Stomach (tissue), 9 donors: Measurements from ENCODE around the gene USP35. TPM values are rescaled to one million over a fixed set of nuclear protein-coding genes. Genes with fewer than 3 reads are reported as not detected.

Source experiments
- DNase-seq, 2 donors: peaks; one replicate each; pipeline versions ENCODE4 v3.0.0 to v3.0.0-alpha.2; 2013 to 2019
- H3K27ac ChIP-seq, 5 donors: fragments of 200-600 bp in 4 of 5; sonication (generic) in 4 of 5; one replicate each; pipeline ENCODE4 v1.5.1; 2013 to 2019; ENCODE audit warnings: mild to moderate bottlenecking in 1 of 5, moderate library complexity in 1 of 5
- H3K27me3 ChIP-seq, 3 donors: fragments of 200-600 bp; sonication (generic); one replicate each; pipeline ENCODE4 v1.5.1; 2017 to 2019; ENCODE audit warnings: mixed run types in 1 of 3
- H3K36me3 ChIP-seq, 4 donors: fragments of 200-600 bp; sonication (generic); 1 replicate in 3 of 4; 2 replicates in 1 of 4; pipeline ENCODE4 v1.5.1; 2016 to 2019
- H3K4me1 ChIP-seq, 4 donors: fragments of 200-600 bp; sonication (generic); one replicate each; pipeline ENCODE4 v1.5.1; 2016 to 2019
- H3K4me3 ChIP-seq, 4 donors: fragments of 200-600 bp; sonication (generic) in 3 of 4; one replicate each; pipeline ENCODE4 v1.5.1; 2016 to 2019; ENCODE audit warnings: mild to moderate bottlenecking in 1 of 4
- H3K9me3 ChIP-seq, 4 donors: fragments of 200-600 bp; sonication (generic); one replicate each; pipeline ENCODE4 v1.5.1; 2016 to 2019
- EP300 ChIP-seq: sonication (generic); formaldehyde crosslinking; IDR thresholded peaks from one replicate; pipeline ENCODE4 v1.6.1; 2017; ENCODE audit warnings: antibody characterized with exemption
- POLR2A ChIP-seq, 4 donors: fragments of 450-650 bp; IDR thresholded peaks; one replicate each; pipeline ENCODE4 v1.6.1; 2016; ENCODE audit warnings: antibody characterized with exemption in 4 of 4, control low read depth in 2 of 4, mild to moderate bottlenecking in 1 of 4, moderate library complexity in 1 of 4
- POLR2AphosphoS5 ChIP-seq, 3 donors: sonication (generic); formaldehyde crosslinking; IDR thresholded peaks; one replicate each; pipeline ENCODE4 v1.6.1; 2016; ENCODE audit warnings: antibody characterized with exemption in 3 of 3
- WGBS, 5 donors: extraction: QIAGEN DNeasy Blood & Tissue Kit in 3 of 5; methylation state at CpG; one replicate each; pipeline versions ENCODE4 v1.1.5 to v1.1.7; 2013 to 2018; 5-methylcytosine and 5-hydroxymethylcytosine counted together
- intact Hi-C: fragments of 100-400 bp; cut with DNase I; formaldehyde crosslinking; loops from one replicate; pipeline ENCODE4 v1.15.1; 2023; ENCODE audit warnings: low total_unique reads
- polyA plus RNA-seq, 3 donors: library from polyadenylated mRNA; stranded (reverse); fragments of 200-250 nt; gene quantifications; one replicate each; pipeline ENCODE4 v1.2.3, GENCODE V29; 2013
- total RNA-seq, 5 donors: library from RNA; depleted of rRNA; stranded (reverse); fragments of >200 nt; gene quantifications; one replicate each; pipeline versions ENCODE4 v1.1.0 to v1.2.3, GENCODE V29; 2014 to 2016
- TF ChIP-seq, protein P1 (sequence below), 7 experiments: fragments of 450-650 bp in 4 of 7; fragments of 200-600 bp in 3 of 7; sonication (generic) in 3 of 7; IDR thresholded peaks; one replicate each; pipeline ENCODE4 v1.5.1; 2016 to 2019; ENCODE audit warnings: antibody characterized with exemption in 7 of 7, control low read depth in 2 of 7, mild to moderate bottlenecking in 1 of 7
- donor health status: healthy with polysubstance abuse.
- donor health status: Bipolar disorder and iron deficiency.
- donor health status: healthy.

The USP35 gene
- total and polyA plus RNA-seq, 8 donors, result 0.61 to 68.4 (median 4.9) TPM

DNA sequence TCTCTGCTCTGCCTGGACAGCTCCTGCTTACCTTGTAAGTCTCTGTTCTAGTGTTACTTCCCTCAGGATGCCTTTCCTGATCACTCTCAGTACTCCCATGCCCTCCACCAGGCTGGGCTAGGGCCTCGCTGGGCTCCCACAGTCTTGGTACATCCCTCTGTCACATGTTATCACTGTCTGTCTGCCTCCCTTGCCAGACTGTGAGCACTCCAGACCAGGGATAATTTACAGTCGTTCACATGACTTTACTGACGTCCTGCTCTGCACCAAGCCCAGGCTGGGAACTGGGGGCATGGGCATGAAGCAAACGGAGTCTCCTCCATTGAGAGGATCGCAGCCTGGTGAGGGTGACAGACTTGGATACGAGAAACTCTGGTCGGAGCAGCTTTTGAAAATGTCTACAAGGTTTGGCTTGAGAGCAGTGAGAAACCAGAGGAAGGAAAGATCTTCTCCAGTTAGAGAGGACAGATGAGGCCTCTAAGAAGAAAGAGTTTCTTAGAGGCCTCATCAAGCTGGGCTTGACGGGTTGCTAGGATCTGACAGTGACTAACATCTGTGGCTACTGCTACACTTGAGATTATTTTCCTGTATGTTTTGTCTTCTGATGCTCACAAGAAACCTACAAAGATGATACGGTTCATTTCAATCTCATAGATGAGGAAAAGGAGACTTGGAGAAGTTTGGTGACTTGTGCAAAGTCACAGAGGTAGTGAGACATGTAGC lies 12.5 kb downstream of the USP35 start:
- no peaks in the 10 kb centered on the region for H3K9me3 ChIP-seq
- TF ChIP-seq POLR2A (IDR thresholded peaks at IDR 0.05) (no peak), EP300 (no peak), POLR2AphosphoS5 (IDR thresholded peaks at IDR 0.05) (no peak)
- TF ChIP-seq, protein P1, sequence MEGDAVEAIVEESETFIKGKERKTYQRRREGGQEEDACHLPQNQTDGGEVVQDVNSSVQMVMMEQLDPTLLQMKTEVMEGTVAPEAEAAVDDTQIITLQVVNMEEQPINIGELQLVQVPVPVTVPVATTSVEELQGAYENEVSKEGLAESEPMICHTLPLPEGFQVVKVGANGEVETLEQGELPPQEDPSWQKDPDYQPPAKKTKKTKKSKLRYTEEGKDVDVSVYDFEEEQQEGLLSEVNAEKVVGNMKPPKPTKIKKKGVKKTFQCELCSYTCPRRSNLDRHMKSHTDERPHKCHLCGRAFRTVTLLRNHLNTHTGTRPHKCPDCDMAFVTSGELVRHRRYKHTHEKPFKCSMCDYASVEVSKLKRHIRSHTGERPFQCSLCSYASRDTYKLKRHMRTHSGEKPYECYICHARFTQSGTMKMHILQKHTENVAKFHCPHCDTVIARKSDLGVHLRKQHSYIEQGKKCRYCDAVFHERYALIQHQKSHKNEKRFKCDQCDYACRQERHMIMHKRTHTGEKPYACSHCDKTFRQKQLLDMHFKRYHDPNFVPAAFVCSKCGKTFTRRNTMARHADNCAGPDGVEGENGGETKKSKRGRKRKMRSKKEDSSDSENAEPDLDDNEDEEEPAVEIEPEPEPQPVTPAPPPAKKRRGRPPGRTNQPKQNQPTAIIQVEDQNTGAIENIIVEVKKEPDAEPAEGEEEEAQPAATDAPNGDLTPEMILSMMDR (IDR thresholded peaks at IDR 0.05), result no peak
- intact Hi-C loops, result no loop called here
- no peak for DNase-seq
- no peaks in the 10 kb centered on the region for H3K27me3 ChIP-seq
- peaks cover 7 to 76% (median 65%) of the 10 kb centered on the region in 4 donors for H3K36me3 ChIP-seq
- no peak overlapping the region for H3K4me3 ChIP-seq
- 86 to 90% (median 88%) methylated on average over 9 of the region's 9 CpGs for WGBS, 5 donors
- no peak overlapping the region for H3K27ac ChIP-seq
- H3K4me1 ChIP-seq, result peaks cover 0 to 4% (median 0%) of the 10 kb centered on the region in 4 donors

DNA sequence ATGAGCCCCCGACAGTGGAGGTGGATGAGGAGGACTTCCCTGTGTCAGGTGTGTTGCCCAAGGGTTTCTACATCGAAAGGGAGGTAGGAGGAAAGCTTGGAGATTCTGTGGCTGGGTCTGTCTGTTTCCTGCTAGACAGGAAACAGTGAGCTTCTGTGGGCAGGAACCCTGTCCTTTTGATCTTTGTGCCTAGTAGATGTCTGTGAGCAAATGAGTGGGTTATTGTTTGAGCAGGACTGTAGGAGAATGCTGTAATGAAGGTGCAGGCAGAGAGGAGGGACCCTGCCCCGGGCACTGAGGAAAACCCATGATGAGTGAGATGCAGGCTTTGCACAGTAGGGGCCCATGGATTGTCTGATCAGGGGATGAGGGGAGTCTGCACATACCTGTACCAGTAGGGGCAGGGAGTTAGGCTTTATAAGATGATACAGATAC lies 14.0 kb downstream of the USP35 start:
- peak in 1 of 2 donors; percentile 52 for DNase-seq
- H3K27me3 ChIP-seq, result no peaks in the 10 kb centered on the region
- H3K36me3 ChIP-seq, result peaks cover 7 to 78% (median 69%) of the 10 kb centered on the region in 4 donors
- H3K4me3 ChIP-seq, result no peak overlapping the region
- no peaks in the 10 kb centered on the region for H3K9me3 ChIP-seq
- no peaks in the 10 kb centered on the region for H3K4me1 ChIP-seq
- TF ChIP-seq POLR2A (IDR thresholded peaks at IDR 0.05) (no peak), EP300 (no peak), POLR2AphosphoS5 (IDR thresholded peaks at IDR 0.05) (no peak)
- TF ChIP-seq, protein P1 (IDR thresholded peaks at IDR 0.05), result no peak
- peak overlapping the region in 1 of 5 donors; percentile 2 for H3K27ac ChIP-seq
- intact Hi-C loops, result no loop called here
- WGBS, 5 donors, result 58 to 79% (median 72%) methylated on average over 3 of the region's 3 CpGs

DNA sequence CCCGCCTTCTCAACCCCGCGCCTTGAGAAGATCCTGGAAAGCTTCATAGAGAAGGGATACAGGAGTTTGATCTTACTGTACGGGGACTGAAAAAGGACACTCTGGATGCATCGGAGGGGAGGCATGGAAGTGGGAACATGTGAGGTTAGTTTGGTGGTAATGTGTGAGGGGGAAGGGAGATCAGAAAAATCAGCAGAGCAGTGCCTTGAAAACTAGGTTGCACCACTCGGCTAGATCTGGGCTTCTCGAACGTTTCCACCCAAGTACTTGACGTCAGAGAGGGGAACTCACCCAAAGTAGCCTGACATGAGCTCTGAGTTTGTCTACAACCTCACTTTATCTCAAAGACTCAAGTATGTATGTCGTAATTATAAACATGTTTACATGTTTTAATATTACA lies 14.5 kb downstream of the USP35 start:
- TF ChIP-seq POLR2AphosphoS5 (IDR thresholded peaks at IDR 0.05) (no peak), EP300 (no peak), POLR2A (IDR thresholded peaks at IDR 0.05) (no peak)
- TF ChIP-seq, protein P1 (IDR thresholded peaks at IDR 0.05), result no peak

DNA sequence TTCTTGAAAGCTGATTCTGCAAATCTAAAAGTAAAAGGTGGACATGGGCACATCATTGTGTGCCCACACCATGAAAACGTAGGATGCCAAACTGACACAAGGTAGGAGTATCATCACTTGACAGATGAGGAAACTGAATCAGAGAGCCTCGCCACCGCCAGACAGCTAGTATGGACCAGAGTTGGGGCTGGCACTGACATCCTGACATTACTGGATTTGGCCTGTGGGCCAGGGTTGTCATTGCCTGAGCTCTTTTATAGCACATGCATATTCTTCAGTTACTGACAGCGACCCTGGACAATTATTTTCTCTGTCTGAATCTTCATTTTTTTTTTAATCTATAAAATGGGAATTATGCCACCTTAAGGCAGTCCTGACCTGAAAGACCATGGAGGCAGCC lies 16.5 kb downstream of the USP35 start:
- WGBS, 5 donors, result 92 to 98% (median 96%) methylated on average over 4 of the region's 4 CpGs
- Histone ChIP-seq H3K4me1 (no peaks in the 10 kb centered on the region), H3K36me3 (peaks cover 17 to 76% (median 64%) of the 10 kb centered on the region in 4 donors), H3K9me3 (no peaks in the 10 kb centered on the region), H3K27ac (no peak overlapping the region), H3K4me3 (no peak overlapping the region), H3K27me3 (no peaks in the 10 kb centered on the region)
- intact Hi-C loops, result no loop called here
- DNase-seq, result no peak
- no peak for TF ChIP-seq POLR2A (IDR thresholded peaks at IDR 0.05)
- no peak for TF ChIP-seq EP300
- TF ChIP-seq, protein P1 (IDR thresholded peaks at IDR 0.05), result no peak
- TF ChIP-seq POLR2AphosphoS5 (IDR thresholded peaks at IDR 0.05), result no peak

More for the DNA sequence above, 14.5 kb downstream of the USP35 start:
- intact Hi-C loops, result no loop called here
- WGBS, 5 donors, result 70 to 90% (median 86%) methylated on average over 10 of the region's 10 CpGs
- H3K36me3 ChIP-seq, result peaks cover 7 to 78% (median 67%) of the 10 kb centered on the region in 4 donors
- no peaks in the 10 kb centered on the region for H3K9me3 ChIP-seq
- H3K4me3 ChIP-seq, result no peak overlapping the region
- no peaks in the 10 kb centered on the region for H3K27me3 ChIP-seq
- DNase-seq, result peak in 1 of 2 donors; percentile 52
- no peaks in the 10 kb centered on the region for H3K4me1 ChIP-seq
- H3K27ac ChIP-seq, result peak overlapping the region in 1 of 5 donors; percentile 2
